ENCODE data around the gene BRD2.

GRCh38 chr6:33013608-33014007, 45.2 kb downstream of the BRD2 start:
- no peak for TF ChIP-seq CTCF (IDR thresholded peaks at IDR 0.05; ENCODE audit: insufficient read depth, low read depth, low read length)
- no peak for TF ChIP-seq EZH2 (IDR thresholded peaks at IDR 0.05; ENCODE audit: insufficient read depth, low read length)

Measured in astrocyte (in vitro differentiated cells and primary cell).